ENCODE measurements around the gene ATCAY. TPM values are rescaled to one million over a fixed set of nuclear protein-coding genes. Genes with fewer than 3 reads are reported as not detected.
A peak's percentile ranks its signal among the peaks of the same experiment; 100 is the strongest.
"Not testable (repeated sequence)": the region's sequence is repeated elsewhere in the genome, so short reads cannot be mapped to it uniquely, and the experiment has no call there.

Gene ATCAY
- total and polyA plus RNA-seq, 4 experiments from 2014 or later, result not detected

DNA sequence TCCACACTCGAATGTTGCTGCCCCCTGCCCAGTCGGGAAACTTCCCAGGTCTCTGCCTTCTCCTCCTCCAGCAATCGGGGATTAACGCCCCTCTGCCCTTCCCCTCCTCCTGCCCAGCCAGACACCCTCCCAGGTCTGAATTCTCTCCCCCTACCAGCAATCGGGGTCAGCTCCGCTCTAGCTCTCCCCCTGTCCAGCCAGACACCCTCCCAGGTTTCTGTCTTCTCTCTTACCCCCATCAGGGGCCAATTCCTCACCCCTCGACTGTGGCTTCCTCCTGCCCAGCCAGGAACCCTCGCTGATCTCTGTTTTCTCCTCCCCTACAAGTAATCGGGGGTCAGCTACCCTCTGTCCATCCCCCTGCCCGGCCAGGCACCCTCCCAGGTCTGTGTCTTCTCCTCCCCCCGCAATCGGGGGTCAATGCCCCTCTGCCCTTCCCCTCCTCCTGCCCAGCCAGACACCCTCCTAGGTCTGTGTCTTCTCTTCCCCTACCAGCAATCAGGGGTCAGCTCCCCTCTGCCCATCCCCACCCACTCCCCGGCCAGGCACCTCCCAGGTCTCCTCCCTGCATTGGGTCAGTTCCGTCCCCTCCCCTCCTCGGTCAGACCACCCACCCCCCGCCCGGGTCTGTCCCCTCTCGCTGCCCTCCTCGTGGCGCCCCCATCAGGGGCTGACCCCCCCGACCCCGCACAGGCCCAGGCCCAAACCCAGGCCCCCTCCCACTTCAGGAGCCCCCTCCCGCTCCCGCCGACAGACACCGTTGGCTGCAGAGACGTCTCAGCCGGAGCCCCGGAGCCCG is 12.3 kb upstream of the ATCAY start:
- peak overlapping the region in 4 of 8 donors; percentile 39 to 62 (median 46) for H3K4me3 Mint-ChIP-seq
- Histone ChIP-seq H3K27ac (ENCODE audit: low read depth, low read length) (no peak overlapping the region), H3K9me3 (ENCODE audit: control insufficient read depth in 1 of 2, low read length in 2 of 2) (no peaks in the 10 kb centered on the region), H3K4me1 (ENCODE audit: insufficient read depth, low read length) (no peaks in the 10 kb centered on the region), H3K36me3 (ENCODE audit: insufficient read depth, low read length) (no peaks in the 10 kb centered on the region), H3K4me3 (ENCODE audit: low read length in 2 of 2) (no peak overlapping the region), H3K27me3 (ENCODE audit: insufficient read depth, low read length) (peaks cover 17% of the 10 kb centered on the region)
- CTCF ChIA-PET (ENCODE audit: partially characterized antibody), result no interaction called here
- peaks cover 0 to 7% (median 4%) of the 10 kb centered on the region in 8 donors for H3K9me3 Mint-ChIP-seq
- no peaks in the 10 kb centered on the region for H3K36me3 Mint-ChIP-seq
- DNase-seq, result no peak
- H3K4me1 Mint-ChIP-seq, result peaks cover 0 to 15% (median 5%) of the 10 kb centered on the region in 4 donors
- intact Hi-C loops (cut with micrococcal nuclease), result no loop called here
- POLR2A ChIA-PET (ENCODE audit: partially characterized antibody), result no interaction called here
- H3K27ac Mint-ChIP-seq, result peak overlapping the region in 1 of 7 donors; percentile 45
- peaks cover 34 to 35% of the 10 kb centered on the region in 2 donors for H3K27me3 Mint-ChIP-seq

- intact Hi-C loops (cut with micrococcal nuclease), result no loop called here
- peaks cover 0 to 15% (median 5%) of the 10 kb centered on the region in 4 donors for H3K4me1 Mint-ChIP-seq
- peaks cover 34 to 37% of the 10 kb centered on the region in 2 donors for H3K27me3 Mint-ChIP-seq
Observed at GRCh38 chr19:3868770-3869456, 11.6 kb upstream of the ATCAY start, which contains the start of gene ZFR2. TSS of gene ZFR2 (minus strand) at chr19:3869038. CDS start at chr19:3869017, 21 bp downstream.

GRCh38 chr19:3873151-3873550 is 7.3 kb upstream of the ATCAY start:
- no peak overlapping the region for H3K27ac ChIP-seq (ENCODE audit: low read depth, low read length)
- H3K27me3 Mint-ChIP-seq, result peaks cover 23 to 25% of the 10 kb centered on the region in 2 donors
- no peak overlapping the region for H3K4me3 ChIP-seq (ENCODE audit: low read length in 2 of 2)
- ChIA-PET POLR2A (ENCODE audit: partially characterized antibody) (no interaction called here), CTCF (ENCODE audit: partially characterized antibody) (no interaction called here)
- intact Hi-C loops (cut with micrococcal nuclease), result no loop called here
- no peaks in the 10 kb centered on the region for H3K4me1 ChIP-seq (ENCODE audit: insufficient read depth, low read length)
- no peaks in the 10 kb centered on the region for H3K36me3 Mint-ChIP-seq
- H3K36me3 ChIP-seq (ENCODE audit: insufficient read depth, low read length), result no peaks in the 10 kb centered on the region
- no peak overlapping the region for H3K27ac Mint-ChIP-seq
- H3K4me1 Mint-ChIP-seq, result peaks cover 0 to 9% (median 5%) of the 10 kb centered on the region in 4 donors
- peaks cover 6% of the 10 kb centered on the region for H3K27me3 ChIP-seq (ENCODE audit: insufficient read depth, low read length)
- H3K4me3 Mint-ChIP-seq, result no peak overlapping the region
- no peak for DNase-seq
- peaks cover 0 to 9% (median 2%) of the 10 kb centered on the region in 8 donors for H3K9me3 Mint-ChIP-seq
- H3K9me3 ChIP-seq (ENCODE audit: control insufficient read depth in 1 of 2, low read length in 2 of 2), result no peaks in the 10 kb centered on the region

More at GRCh38 chr19:3868770-3869456, 11.6 kb upstream of the ATCAY start, which contains the start of gene ZFR2:
- H3K9me3 Mint-ChIP-seq, result peaks cover 0 to 7% (median 4%) of the 10 kb centered on the region in 8 donors
- DNase-seq, result peak in 3 of 5 donors; percentile 11 to 49 (median 22)
- CTCF ChIA-PET (ENCODE audit: partially characterized antibody), result no interaction called here
- Histone ChIP-seq H3K4me1 (ENCODE audit: insufficient read depth, low read length) (no peaks in the 10 kb centered on the region), H3K9me3 (ENCODE audit: control insufficient read depth in 1 of 2, low read length in 2 of 2) (no peaks in the 10 kb centered on the region), H3K27me3 (ENCODE audit: insufficient read depth, low read length) (peaks cover 17% of the 10 kb centered on the region), H3K36me3 (ENCODE audit: insufficient read depth, low read length) (no peaks in the 10 kb centered on the region), H3K4me3 (ENCODE audit: low read length in 2 of 2) (no peak within 1 kb of the TSS), H3K27ac (ENCODE audit: low read depth, low read length) (no peak within 1 kb of the TSS)
- H3K36me3 Mint-ChIP-seq, result no peaks in the 10 kb centered on the region
- POLR2A ChIA-PET (ENCODE audit: partially characterized antibody), result no interaction called here
- H3K27ac Mint-ChIP-seq, result peak within 1 kb of the TSS in 2 of 7 donors; percentile 37 to 45
- peak within 1 kb of the TSS in 5 of 8 donors; percentile 39 to 72 (median 68) for H3K4me3 Mint-ChIP-seq

DNA sequence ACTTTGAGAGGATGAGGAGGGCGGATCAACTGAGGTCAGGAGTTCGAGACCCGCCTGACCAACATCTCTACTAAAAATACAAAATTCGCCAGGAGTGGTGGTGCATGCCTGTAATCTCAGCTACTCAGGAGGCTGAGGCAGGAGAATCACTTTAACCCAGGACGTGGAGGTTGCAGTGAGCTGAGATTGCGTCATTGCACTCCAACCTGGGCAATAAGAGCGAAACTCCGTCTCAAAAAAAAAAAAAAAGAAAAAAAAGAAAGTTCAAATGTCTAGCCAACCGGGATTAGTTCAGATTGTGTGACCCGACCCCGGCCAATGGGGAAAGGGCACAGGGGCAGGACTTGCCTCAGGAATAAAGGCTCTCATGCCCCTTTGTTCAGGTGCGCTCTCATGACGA is 5.8 kb upstream of the ATCAY start:
- intact Hi-C loops (cut with micrococcal nuclease); H3K27ac ChIP-seq (ENCODE audit: low read depth, low read length); DNase-seq; H3K4me1 Mint-ChIP-seq; H3K27me3 ChIP-seq (ENCODE audit: insufficient read depth, low read length); H3K9me3 Mint-ChIP-seq; H3K36me3 Mint-ChIP-seq; H3K4me3 ChIP-seq (ENCODE audit: low read length in 2 of 2); H3K9me3 ChIP-seq (ENCODE audit: control insufficient read depth in 1 of 2, low read length in 2 of 2); H3K27ac Mint-ChIP-seq; H3K4me1 ChIP-seq (ENCODE audit: insufficient read depth, low read length); POLR2A ChIA-PET (ENCODE audit: partially characterized antibody); H3K4me3 Mint-ChIP-seq; H3K36me3 ChIP-seq (ENCODE audit: insufficient read depth, low read length): not testable (repeated sequence)
- CTCF ChIA-PET (ENCODE audit: partially characterized antibody), result interaction anchor here (1.4 kb wide), 1 partner anchor 11 kb away, joined by 3 read pairs; no protein-coding TSS in a partner anchor
- peaks cover 18 to 24% of the 10 kb centered on the region in 2 donors for H3K27me3 Mint-ChIP-seq

DNA sequence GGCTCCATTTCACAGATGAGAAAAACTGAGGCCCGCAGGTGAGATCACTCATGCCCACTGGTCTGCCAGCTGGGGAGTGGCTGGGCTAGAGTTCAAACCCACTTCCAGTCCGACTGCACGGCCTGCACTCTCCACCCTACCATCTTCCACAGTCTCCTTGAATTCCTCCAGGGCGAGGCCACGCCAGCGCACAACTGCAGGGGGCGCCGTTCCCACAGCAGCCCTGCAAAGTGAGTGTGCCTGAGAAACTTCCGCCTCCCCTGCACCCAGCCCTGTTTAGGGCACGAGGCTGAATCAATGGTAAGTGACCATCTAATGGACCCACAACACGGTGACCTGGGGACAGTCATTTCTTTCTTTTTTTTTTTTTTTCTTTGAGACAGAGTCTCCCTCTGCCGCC is 829 bp upstream of the ATCAY start:
- Mint-ChIP-seq H3K27ac (no peak overlapping the region), H3K9me3 (peaks cover 0 to 4% (median 0%) of the 10 kb centered on the region in 8 donors), H3K27me3 (peaks cover 31 to 32% of the 10 kb centered on the region in 2 donors), H3K4me1 (peaks cover 6 to 17% (median 7%) of the 10 kb centered on the region in 4 donors), H3K4me3 (no peak overlapping the region), H3K36me3 (no peaks in the 10 kb centered on the region)
- Histone ChIP-seq H3K4me1 (ENCODE audit: insufficient read depth, low read length) (peaks cover 14% of the 10 kb centered on the region), H3K36me3 (ENCODE audit: insufficient read depth, low read length) (no peaks in the 10 kb centered on the region), H3K27ac (ENCODE audit: low read depth, low read length) (no peak overlapping the region), H3K27me3 (ENCODE audit: insufficient read depth, low read length) (peaks cover 5% of the 10 kb centered on the region), H3K4me3 (ENCODE audit: low read length in 2 of 2) (no peak overlapping the region), H3K9me3 (ENCODE audit: control insufficient read depth in 1 of 2, low read length in 2 of 2) (no peaks in the 10 kb centered on the region)
- intact Hi-C loops (cut with micrococcal nuclease), result no loop called here
- ChIA-PET POLR2A (ENCODE audit: partially characterized antibody) (no interaction called here), CTCF (ENCODE audit: partially characterized antibody) (no interaction called here)
- no peak for DNase-seq

GRCh38 chr19:3881272-3882040 is 971 bp downstream of the ATCAY start:
- H3K4me3 ChIP-seq (ENCODE audit: low read length in 2 of 2), result no peak overlapping the region
- intact Hi-C loops (cut with micrococcal nuclease), result no loop called here
- H3K27me3 ChIP-seq (ENCODE audit: insufficient read depth, low read length), result peaks cover 5% of the 10 kb centered on the region
- peaks cover 25 to 28% of the 10 kb centered on the region in 2 donors for H3K27me3 Mint-ChIP-seq
- ChIA-PET CTCF (ENCODE audit: partially characterized antibody) (no interaction called here), POLR2A (ENCODE audit: partially characterized antibody) (interaction anchor here (0.6 kb wide), 1 partner anchor 481 kb away, joined by 4 read pairs; no protein-coding TSS in a partner anchor)
- no peaks in the 10 kb centered on the region for H3K36me3 Mint-ChIP-seq
- H3K4me1 ChIP-seq (ENCODE audit: insufficient read depth, low read length), result peaks cover 14% of the 10 kb centered on the region
- no peak overlapping the region for H3K27ac ChIP-seq (ENCODE audit: low read depth, low read length)
- H3K36me3 ChIP-seq (ENCODE audit: insufficient read depth, low read length), result no peaks in the 10 kb centered on the region
- peak overlapping the region in 4 of 8 donors; percentile 6 to 52 (median 26) for H3K4me3 Mint-ChIP-seq
- H3K9me3 Mint-ChIP-seq, result peaks cover 0 to 4% (median 0%) of the 10 kb centered on the region in 8 donors
- H3K9me3 ChIP-seq (ENCODE audit: control insufficient read depth in 1 of 2, low read length in 2 of 2), result no peaks in the 10 kb centered on the region
- H3K27ac Mint-ChIP-seq, result no peak overlapping the region
- H3K4me1 Mint-ChIP-seq, result peaks cover 6 to 17% (median 7%) of the 10 kb centered on the region in 4 donors
- no peak for DNase-seq

GRCh38 chr19:3882041-3882384 is 1.5 kb downstream of the ATCAY start:
- ChIA-PET POLR2A (ENCODE audit: partially characterized antibody) (no interaction called here), CTCF (ENCODE audit: partially characterized antibody) (no interaction called here)
- H3K27me3 ChIP-seq (ENCODE audit: insufficient read depth, low read length), result peaks cover 5% of the 10 kb centered on the region
- peaks cover 6 to 17% (median 7%) of the 10 kb centered on the region in 4 donors for H3K4me1 Mint-ChIP-seq
- no peaks in the 10 kb centered on the region for H3K9me3 ChIP-seq (ENCODE audit: control insufficient read depth in 1 of 2, low read length in 2 of 2)
- no peak overlapping the region for H3K27ac Mint-ChIP-seq
- H3K4me3 Mint-ChIP-seq, result peak overlapping the region in 2 of 8 donors; percentile 52 to 54
- H3K36me3 ChIP-seq (ENCODE audit: insufficient read depth, low read length), result no peaks in the 10 kb centered on the region
- H3K27ac ChIP-seq (ENCODE audit: low read depth, low read length), result no peak overlapping the region
- H3K4me1 ChIP-seq (ENCODE audit: insufficient read depth, low read length), result peaks cover 14% of the 10 kb centered on the region
- no peaks in the 10 kb centered on the region for H3K36me3 Mint-ChIP-seq
- no peak overlapping the region for H3K4me3 ChIP-seq (ENCODE audit: low read length in 2 of 2)
- H3K9me3 Mint-ChIP-seq, result peaks cover 0 to 4% (median 0%) of the 10 kb centered on the region in 8 donors
- intact Hi-C loops (cut with micrococcal nuclease), result no loop called here
- peaks cover 23 to 28% of the 10 kb centered on the region in 2 donors for H3K27me3 Mint-ChIP-seq
- no peak for DNase-seq

All from CD4-positive, alpha-beta memory T cell (primary cell).